ENCODE data around the gene PDP2.

GRCh38 chr16:66911801-66912200 lies 31.5 kb downstream of the PDP2 start:
- TF ChIP-seq, protein P1, sequence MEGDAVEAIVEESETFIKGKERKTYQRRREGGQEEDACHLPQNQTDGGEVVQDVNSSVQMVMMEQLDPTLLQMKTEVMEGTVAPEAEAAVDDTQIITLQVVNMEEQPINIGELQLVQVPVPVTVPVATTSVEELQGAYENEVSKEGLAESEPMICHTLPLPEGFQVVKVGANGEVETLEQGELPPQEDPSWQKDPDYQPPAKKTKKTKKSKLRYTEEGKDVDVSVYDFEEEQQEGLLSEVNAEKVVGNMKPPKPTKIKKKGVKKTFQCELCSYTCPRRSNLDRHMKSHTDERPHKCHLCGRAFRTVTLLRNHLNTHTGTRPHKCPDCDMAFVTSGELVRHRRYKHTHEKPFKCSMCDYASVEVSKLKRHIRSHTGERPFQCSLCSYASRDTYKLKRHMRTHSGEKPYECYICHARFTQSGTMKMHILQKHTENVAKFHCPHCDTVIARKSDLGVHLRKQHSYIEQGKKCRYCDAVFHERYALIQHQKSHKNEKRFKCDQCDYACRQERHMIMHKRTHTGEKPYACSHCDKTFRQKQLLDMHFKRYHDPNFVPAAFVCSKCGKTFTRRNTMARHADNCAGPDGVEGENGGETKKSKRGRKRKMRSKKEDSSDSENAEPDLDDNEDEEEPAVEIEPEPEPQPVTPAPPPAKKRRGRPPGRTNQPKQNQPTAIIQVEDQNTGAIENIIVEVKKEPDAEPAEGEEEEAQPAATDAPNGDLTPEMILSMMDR (IDR thresholded peaks at IDR 0.05 in 4 of 5, conservative IDR thresholded peaks at IDR 0.05 in 1 of 5): no peak
- no peak for TF ChIP-seq POLR2A (IDR thresholded peaks at IDR 0.05)
